ENCODE measurements around the gene PIK3AP1. TPM values are rescaled to one million over a fixed set of nuclear protein-coding genes. Genes with fewer than 3 reads are reported as not detected.

Gene PIK3AP1
- total RNA-seq, 1 donor from 2014 or later = 5.4 TPM

GRCh38 chr10:96695366-96695765, 24.9 kb downstream of the PIK3AP1 start:
- no peak overlapping the region for H3K4me3 ChIP-seq
- intact Hi-C loops (cut with micrococcal nuclease) = no loop called here
- no peaks in the 10 kb centered on the region for H3K4me1 ChIP-seq
- no peak overlapping the region for H3K27ac ChIP-seq (replicated peaks)
- DNase-seq = no peak
- TF ChIP-seq CTCF (IDR thresholded peaks at IDR 0.05; ENCODE audit: borderline replicate concordance) = no peak
- no peaks in the 10 kb centered on the region for H3K9me3 ChIP-seq (replicated peaks)
- peaks cover 3% of the 10 kb centered on the region for H3K27me3 ChIP-seq (ENCODE audit: low read depth)
- no peaks in the 10 kb centered on the region for H3K36me3 ChIP-seq

GRCh38 chr10:96693431-96693830, 26.9 kb downstream of the PIK3AP1 start:
- TF ChIP-seq CTCF (IDR thresholded peaks at IDR 0.05; ENCODE audit: borderline replicate concordance) = no peak
- H3K27ac ChIP-seq (replicated peaks) = no peak overlapping the region
- no peaks in the 10 kb centered on the region for H3K4me1 ChIP-seq
- H3K4me3 ChIP-seq = no peak overlapping the region
- H3K9me3 ChIP-seq (replicated peaks) = no peaks in the 10 kb centered on the region
- H3K36me3 ChIP-seq = no peaks in the 10 kb centered on the region
- no peak for DNase-seq
- intact Hi-C loops (cut with micrococcal nuclease) = no loop called here
- peaks cover 3% of the 10 kb centered on the region for H3K27me3 ChIP-seq (ENCODE audit: low read depth)

- intact Hi-C loops (cut with micrococcal nuclease) = no loop called here
- no peak for DNase-seq
- no peak overlapping the region for H3K4me3 ChIP-seq
- H3K27me3 ChIP-seq (ENCODE audit: low read depth) = peaks cover 3% of the 10 kb centered on the region
- H3K36me3 ChIP-seq = no peaks in the 10 kb centered on the region
- no peak overlapping the region for H3K27ac ChIP-seq (replicated peaks)
- H3K9me3 ChIP-seq (replicated peaks) = no peaks in the 10 kb centered on the region
- no peak for TF ChIP-seq CTCF (IDR thresholded peaks at IDR 0.05; ENCODE audit: borderline replicate concordance)
- no peaks in the 10 kb centered on the region for H3K4me1 ChIP-seq
These were observed 27.9 kb downstream of the PIK3AP1 start for GRCh38 chr10:96692427-96692826.

- no peak for DNase-seq
- Histone ChIP-seq H3K27me3 (ENCODE audit: low read depth) (peaks cover 3% of the 10 kb centered on the region), H3K36me3 (no peaks in the 10 kb centered on the region), H3K4me1 (no peaks in the 10 kb centered on the region), H3K27ac (replicated peaks) (no peak overlapping the region), H3K9me3 (replicated peaks) (no peaks in the 10 kb centered on the region), H3K4me3 (no peak overlapping the region)
- no peak for TF ChIP-seq CTCF (IDR thresholded peaks at IDR 0.05; ENCODE audit: borderline replicate concordance)
- intact Hi-C loops (cut with micrococcal nuclease) = no loop called here
These were observed 28.6 kb downstream of the PIK3AP1 start for GRCh38 chr10:96691761-96692160.

- no peaks in the 10 kb centered on the region for H3K9me3 ChIP-seq (replicated peaks)
- H3K4me3 ChIP-seq = no peak overlapping the region
- H3K4me1 ChIP-seq = no peaks in the 10 kb centered on the region
- intact Hi-C loops (cut with micrococcal nuclease) = no loop called here
- H3K27ac ChIP-seq (replicated peaks) = no peak overlapping the region
- peaks cover 3% of the 10 kb centered on the region for H3K27me3 ChIP-seq (ENCODE audit: low read depth)
- TF ChIP-seq CTCF (IDR thresholded peaks at IDR 0.05; ENCODE audit: borderline replicate concordance) = no peak
- no peak for DNase-seq
- no peaks in the 10 kb centered on the region for H3K36me3 ChIP-seq
These were observed 29.3 kb downstream of the PIK3AP1 start for GRCh38 chr10:96690755-96691730.
